Spleen (tissue), 11 donors: ENCODE data around the gene NKRF. TPM values are rescaled to one million over a fixed set of nuclear protein-coding genes. Genes with fewer than 3 reads are reported as not detected.

ENCODE experiments used
- DNase-seq: peaks from one replicate; pipeline ENCODE4 v3.0.0-alpha.2; 2020
- H3K27ac ChIP-seq, 8 donors: fragments of 200-600 bp; sonication (generic) in 7 of 8; 1 replicate in 4 of 8; 2 replicates in 4 of 8; pipeline versions ENCODE4 v1.5.0 to v1.8.0; 2016 to 2021; ENCODE audit warnings: inconsistent platforms in 4 of 8, mild to moderate bottlenecking in 4 of 8, moderate library complexity in 1 of 8
- H3K27me3 ChIP-seq, 7 donors: fragments of 200-600 bp; sonication (generic) in 6 of 7; replicated peaks in 1 of 7; 1 replicate in 4 of 7; 2 replicates in 3 of 7; pipeline versions ENCODE4 v1.5.0 to v1.8.0; 2016 to 2021; ENCODE audit warnings: inconsistent platforms in 3 of 7, mild to moderate bottlenecking in 1 of 7
- H3K36me3 ChIP-seq, 6 donors: fragments of 200-600 bp; sonication (generic) in 5 of 6; 1 replicate in 4 of 6; 2 replicates in 2 of 6; pipeline versions ENCODE4 v1.5.0 to v1.8.0; 2016 to 2021; ENCODE audit warnings: inconsistent platforms in 2 of 6
- H3K4me1 ChIP-seq, 6 donors: fragments of 200-600 bp; sonication (generic) in 5 of 6; 1 replicate in 3 of 6; 2 replicates in 3 of 6; pipeline versions ENCODE4 v1.5.0 to v1.8.0; 2016 to 2021; ENCODE audit warnings: inconsistent platforms in 3 of 6
- H3K4me3 ChIP-seq, 8 donors: fragments of 200-600 bp; sonication (generic) in 7 of 8; 1 replicate in 4 of 8; 2 replicates in 4 of 8; pipeline versions ENCODE4 v1.5.0 to v1.8.0; 2016 to 2021; ENCODE audit warnings: inconsistent platforms in 4 of 8, mild to moderate bottlenecking in 4 of 8, moderate library complexity in 2 of 8
- H3K9me3 ChIP-seq, 8 donors: fragments of 200-600 bp; sonication (generic) in 7 of 8; 1 replicate in 4 of 8; 2 replicates in 4 of 8; pipeline versions ENCODE4 v1.5.0 to v1.8.0; 2016 to 2021; ENCODE audit warnings: inconsistent platforms in 4 of 8
- POLR2A ChIP-seq, 3 donors: fragments of 450-650 bp; IDR thresholded peaks; one replicate each; pipeline ENCODE4 v1.5.1; 2017; ENCODE audit warnings: antibody characterized with exemption in 3 of 3, mild to moderate bottlenecking in 1 of 3
- POLR2AphosphoS5 ChIP-seq, 3 donors: sonication (generic); formaldehyde crosslinking; IDR thresholded peaks; one replicate each; pipeline ENCODE4 v1.5.1; 2017; ENCODE audit warnings: antibody characterized with exemption in 3 of 3
- WGBS, 5 donors: extraction: QIAGEN DNeasy Blood & Tissue Kit in 3 of 5; methylation state at CpG; one replicate each; pipeline versions ENCODE4 v1.1.5 to v1.1.7; 2013 to 2018; 5-methylcytosine and 5-hydroxymethylcytosine counted together
- intact Hi-C: fragments of 100-400 bp; cut with DNase I; formaldehyde crosslinking; loops from one replicate; pipeline ENCODE4 v1.15.0; 2023; ENCODE audit warnings: low total_unique reads
- polyA plus RNA-seq, 3 donors: library from polyadenylated mRNA; stranded (reverse); fragments of 200-250 nt; gene quantifications; one replicate each; pipeline ENCODE4 v1.2.1, GENCODE V29; 2013
- total RNA-seq, 7 donors: library from RNA; depleted of rRNA in 3 of 7; stranded (reverse); fragments of >200 nt in 3 of 7; fragmentation: NEBNext Ultra II Directional in 4 of 7; extraction: Animal tissue kit (Norgen Biotek cat#: 25700) in 4 of 7; gene quantifications; one replicate each; pipeline versions ENCODE4 v1.1.0 to v1.2.1, GENCODE V29; 2016 to 2021
- TF ChIP-seq, protein P1 (sequence below), 11 experiments: fragments of 200-600 bp in 7 of 11; fragments of 450-650 bp in 4 of 11; sonication (generic) in 4 of 11; IDR thresholded peaks in 8 of 11; conservative IDR thresholded peaks in 3 of 11; 1 replicate in 7 of 11; 2 replicates in 4 of 11; pipeline versions ENCODE4 v1.4.0 to v1.8.0; 2016 to 2021; ENCODE audit warnings: antibody characterized with exemption in 11 of 11, inconsistent platforms in 4 of 11, mild to moderate bottlenecking in 1 of 11
- donor health status: healthy with polysubstance abuse.
- donor health status: DM: no; HTN: no; CAD: no; lungs with moderate emphysema.
- donor health status: DM: no; HTN: no; CAD: no.
- donor health status: Bipolar disorder and iron deficiency.
- donor health status: healthy.
- donor health status: DM: no; HTN: no; CAD: no.
- donor health status: DM: yes; HTN: yes; CAD: no.

The NKRF gene
- total and polyA plus RNA-seq, 10 donors = 6.9 to 13.8 (median 11.2) TPM

DNA sequence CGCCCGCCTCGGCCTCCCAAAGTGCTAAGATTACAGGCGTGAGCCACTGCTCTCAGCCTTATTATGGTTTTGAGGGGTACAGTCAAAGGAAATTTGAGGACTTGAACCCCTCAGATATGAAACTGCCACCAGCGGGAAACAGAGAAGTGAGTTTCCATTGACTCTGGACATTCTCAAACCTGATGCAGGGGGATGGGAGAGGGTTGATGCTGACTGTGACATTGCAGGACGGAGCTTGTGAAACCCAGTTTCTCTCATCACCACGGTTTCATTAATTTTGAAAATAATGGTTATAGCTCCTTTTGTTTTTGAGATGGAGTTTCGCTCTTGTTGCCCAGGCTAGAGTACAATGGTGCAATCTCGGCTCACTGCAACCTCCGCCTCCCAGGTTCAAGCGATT is 18.2 kb upstream of the NKRF start:
- H3K36me3 ChIP-seq = peaks cover 0 to 68% (median 26%) of the 10 kb centered on the region in 6 donors
- H3K4me1 ChIP-seq = peaks cover 0 to 19% (median 5%) of the 10 kb centered on the region in 6 donors
- whole genome bisulfite sequencing, 5 donors = 83 to 94% (median 90%) methylated on average over 9 to 11 of the region's 11 CpGs
- intact Hi-C loops = no loop called here
- no peak for TF ChIP-seq POLR2A (IDR thresholded peaks at IDR 0.05)
- TF ChIP-seq POLR2AphosphoS5 (IDR thresholded peaks at IDR 0.05) = no peak
- TF ChIP-seq, protein P1, sequence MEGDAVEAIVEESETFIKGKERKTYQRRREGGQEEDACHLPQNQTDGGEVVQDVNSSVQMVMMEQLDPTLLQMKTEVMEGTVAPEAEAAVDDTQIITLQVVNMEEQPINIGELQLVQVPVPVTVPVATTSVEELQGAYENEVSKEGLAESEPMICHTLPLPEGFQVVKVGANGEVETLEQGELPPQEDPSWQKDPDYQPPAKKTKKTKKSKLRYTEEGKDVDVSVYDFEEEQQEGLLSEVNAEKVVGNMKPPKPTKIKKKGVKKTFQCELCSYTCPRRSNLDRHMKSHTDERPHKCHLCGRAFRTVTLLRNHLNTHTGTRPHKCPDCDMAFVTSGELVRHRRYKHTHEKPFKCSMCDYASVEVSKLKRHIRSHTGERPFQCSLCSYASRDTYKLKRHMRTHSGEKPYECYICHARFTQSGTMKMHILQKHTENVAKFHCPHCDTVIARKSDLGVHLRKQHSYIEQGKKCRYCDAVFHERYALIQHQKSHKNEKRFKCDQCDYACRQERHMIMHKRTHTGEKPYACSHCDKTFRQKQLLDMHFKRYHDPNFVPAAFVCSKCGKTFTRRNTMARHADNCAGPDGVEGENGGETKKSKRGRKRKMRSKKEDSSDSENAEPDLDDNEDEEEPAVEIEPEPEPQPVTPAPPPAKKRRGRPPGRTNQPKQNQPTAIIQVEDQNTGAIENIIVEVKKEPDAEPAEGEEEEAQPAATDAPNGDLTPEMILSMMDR (IDR thresholded peaks at IDR 0.05 in 8 of 11, conservative IDR thresholded peaks at IDR 0.05 in 3 of 11) = no peak
- no peaks in the 10 kb centered on the region for H3K27me3 ChIP-seq
- DNase-seq = no peak
- no peaks in the 10 kb centered on the region for H3K9me3 ChIP-seq
- peak overlapping the region in 1 of 8 donors; percentile 47 for H3K27ac ChIP-seq
- no peak overlapping the region for H3K4me3 ChIP-seq

DNA sequence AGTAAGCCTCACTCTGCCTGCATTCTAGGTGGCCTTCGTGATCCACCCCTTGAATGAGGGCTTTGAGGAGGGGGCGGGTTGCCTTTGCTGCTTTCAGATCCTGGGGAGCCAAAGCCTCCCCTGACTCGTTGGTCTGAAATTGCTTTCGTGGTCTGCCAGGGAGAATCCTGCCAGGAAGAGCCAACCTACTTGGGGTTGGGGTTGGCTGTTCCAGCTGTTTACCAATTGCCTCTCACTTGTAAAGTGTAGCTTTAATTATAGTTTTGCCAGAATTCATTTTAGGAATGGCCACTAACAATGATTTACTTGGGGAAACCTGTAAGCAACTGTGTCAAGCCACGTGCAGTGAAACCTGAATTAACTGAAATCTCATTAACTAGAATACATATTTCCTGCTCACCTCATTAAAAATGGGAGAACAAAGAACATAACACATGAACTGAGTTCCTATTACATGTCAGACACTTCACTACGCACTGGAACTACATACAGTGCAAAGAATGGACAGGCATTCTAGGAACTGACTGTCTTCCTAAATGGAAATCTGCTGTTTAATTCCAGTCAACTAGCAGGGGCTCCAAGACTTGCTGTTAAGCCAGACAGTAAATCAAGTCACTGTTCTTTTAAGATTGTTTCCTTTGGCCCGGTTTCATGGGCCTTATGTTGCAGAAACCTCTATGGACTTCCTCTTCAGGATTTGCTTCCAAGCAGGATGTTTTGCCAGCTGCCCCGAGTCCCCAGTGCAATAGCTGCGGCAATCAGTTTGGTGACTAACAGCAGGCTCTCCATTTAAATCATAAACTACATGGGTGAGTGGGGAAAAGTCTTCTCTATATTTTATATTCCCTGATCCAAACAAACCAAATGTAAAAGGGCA is 16.4 kb upstream of the NKRF start:
- WGBS, 5 donors = 50 to 67% (median 56%) methylated on average over 4 to 9 of the region's 9 CpGs
- H3K4me1 ChIP-seq = peaks cover 2 to 37% (median 12%) of the 10 kb centered on the region in 6 donors
- no peak overlapping the region for H3K4me3 ChIP-seq
- peaks cover 0 to 51% (median 18%) of the 10 kb centered on the region in 6 donors for H3K36me3 ChIP-seq
- no peaks in the 10 kb centered on the region for H3K27me3 ChIP-seq
- peak in 1 of 3 donors; percentile 18 for TF ChIP-seq POLR2AphosphoS5 (IDR thresholded peaks at IDR 0.05)
- no peak for TF ChIP-seq POLR2A (IDR thresholded peaks at IDR 0.05)
- intact Hi-C loops = no loop called here
- DNase-seq = no peak
- peak overlapping the region in 3 of 8 donors; percentile 26 to 54 (median 39) for H3K27ac ChIP-seq
- H3K9me3 ChIP-seq = no peaks in the 10 kb centered on the region

DNA sequence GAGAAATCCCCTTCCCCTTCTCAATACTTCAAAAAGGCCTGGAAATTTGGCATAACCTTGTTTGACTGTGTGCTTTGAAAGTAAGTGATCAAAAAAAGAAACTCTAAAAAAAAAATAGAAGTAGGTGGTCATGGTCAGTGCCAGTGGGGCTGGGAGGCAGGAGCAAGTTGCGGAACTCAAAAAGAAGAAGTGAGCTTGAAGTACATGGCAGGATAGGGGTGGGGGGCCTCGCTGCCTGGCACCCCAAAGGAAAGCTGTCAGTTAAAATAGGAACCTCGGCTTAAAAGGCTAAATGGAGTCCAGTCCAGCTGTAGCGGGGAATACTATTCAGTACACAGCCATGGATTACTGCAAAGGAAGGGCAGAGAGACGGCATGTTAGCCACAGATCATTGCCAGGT is 12.2 kb upstream of the NKRF start:
- Histone ChIP-seq H3K36me3 (peaks cover 0 to 13% (median 0%) of the 10 kb centered on the region in 6 donors), H3K4me1 (peaks cover 2 to 49% (median 15%) of the 10 kb centered on the region in 6 donors), H3K9me3 (no peaks in the 10 kb centered on the region), H3K4me3 (peak overlapping the region in 2 of 8 donors; percentile 25 to 41), H3K27me3 (no peaks in the 10 kb centered on the region), H3K27ac (peak overlapping the region in 7 of 8 donors; percentile 32 to 81 (median 75))
- WGBS, 5 donors = 31 to 56% (median 51%) methylated on average over 5 of the region's 5 CpGs
- intact Hi-C loops = loop anchor here (10.0 kb wide), 1 partner anchor 76 kb away; the partner anchor contains the start of gene SEPTIN6
- peak; percentile 86 for DNase-seq
- TF ChIP-seq, protein P1 (IDR thresholded peaks at IDR 0.05 in 8 of 11, conservative IDR thresholded peaks at IDR 0.05 in 3 of 11) = no peak
- TF ChIP-seq POLR2A (IDR thresholded peaks at IDR 0.05) (no peak), POLR2AphosphoS5 (IDR thresholded peaks at IDR 0.05) (no peak)

DNA sequence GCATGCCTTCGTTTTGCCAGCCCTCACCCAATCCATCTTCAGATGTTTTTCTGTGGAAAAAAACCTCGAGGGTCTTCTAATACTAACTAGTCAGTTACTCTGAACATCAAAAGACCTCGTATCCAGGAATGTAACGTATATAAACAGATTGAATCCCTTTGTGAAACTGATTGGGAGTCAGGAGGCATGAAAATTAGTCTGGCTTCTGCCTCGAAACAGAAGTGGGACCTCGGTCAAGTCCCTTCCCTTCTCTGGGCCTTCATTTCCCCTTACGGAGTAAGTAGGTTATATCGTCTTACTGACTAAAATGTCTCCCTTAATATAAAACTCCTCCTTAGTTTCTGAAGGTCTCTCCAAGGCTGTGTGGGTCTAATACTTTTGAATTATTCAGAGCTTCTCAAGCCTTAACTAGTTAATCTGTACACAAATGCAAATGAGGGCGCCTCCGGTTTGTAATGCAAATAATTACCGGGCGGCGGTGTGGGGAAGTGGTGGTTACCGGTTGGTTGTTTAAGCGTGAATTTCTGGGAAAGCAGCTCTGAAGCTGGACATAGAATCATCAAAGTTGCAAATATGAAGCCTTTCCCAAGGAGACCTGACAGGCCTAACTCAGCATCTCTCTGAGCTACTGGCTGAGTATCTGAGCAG is 11.4 kb upstream of the NKRF start:
- Histone ChIP-seq H3K36me3 (peaks cover 0 to 5% (median 0%) of the 10 kb centered on the region in 6 donors), H3K27ac (peak overlapping the region in 7 of 8 donors; percentile 32 to 81 (median 75)), H3K4me3 (peak overlapping the region in 2 of 8 donors; percentile 25 to 41), H3K27me3 (no peaks in the 10 kb centered on the region), H3K9me3 (no peaks in the 10 kb centered on the region), H3K4me1 (peaks cover 2 to 44% (median 15%) of the 10 kb centered on the region in 6 donors)
- TF ChIP-seq, protein P1 (IDR thresholded peaks at IDR 0.05 in 8 of 11, conservative IDR thresholded peaks at IDR 0.05 in 3 of 11) = no peak
- TF ChIP-seq POLR2A (IDR thresholded peaks at IDR 0.05) = no peak
- TF ChIP-seq POLR2AphosphoS5 (IDR thresholded peaks at IDR 0.05) = no peak
- DNase-seq = no peak
- intact Hi-C loops = loop anchor here (10.0 kb wide), 1 partner anchor 77 kb away; the partner anchor contains the start of gene SEPTIN6
- WGBS, 5 donors = 25 to 47% (median 40%) methylated on average over 12 to 15 of the region's 15 CpGs
